NCI-H526 treated with DMSO at 0.1 percent for 48 hours (cell line): ENCODE results near the gene MOGAT1.
"Not testable (repeated sequence)": the region's sequence is repeated elsewhere in the genome, so short reads cannot be mapped to it uniquely, and the experiment has no call there.

Source experiments
- DNase-seq: peaks from one replicate; lab custom pipeline; 2025; lab: John Stamatoyannopoulos, UW

MOGAT1 gene

DNA sequence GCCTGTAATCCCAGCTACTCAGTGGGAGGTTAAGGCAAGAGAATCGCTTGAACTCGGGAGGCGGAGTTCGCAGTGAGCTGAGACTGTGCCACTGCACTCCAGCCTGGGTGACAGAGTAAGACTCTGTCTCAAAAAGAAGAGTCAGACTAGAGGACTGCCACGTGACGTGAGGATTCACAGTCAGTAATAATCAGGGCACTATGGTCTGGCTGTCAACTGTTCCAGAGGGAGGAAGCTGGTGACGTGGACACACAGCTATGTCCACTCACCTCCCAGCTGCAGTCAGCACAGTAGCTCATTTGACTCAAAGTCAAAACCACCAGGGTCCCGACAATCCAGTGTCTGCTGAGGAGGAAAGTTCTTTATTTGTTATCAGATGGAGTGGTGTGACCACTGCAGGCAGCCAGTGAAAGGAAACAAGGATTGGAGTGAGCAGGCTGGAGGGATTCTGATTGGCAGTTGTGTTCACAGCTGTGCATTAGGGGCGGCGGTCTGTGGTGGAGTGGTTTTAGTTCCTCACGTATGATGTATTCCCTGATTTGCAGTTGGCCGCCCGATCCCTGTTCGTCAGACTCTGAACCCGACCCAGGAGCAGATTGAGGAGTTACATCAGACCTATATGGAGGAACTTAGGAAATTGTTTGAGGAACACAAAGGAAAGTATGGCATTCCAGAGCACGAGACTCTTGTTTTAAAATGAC lies 37.9 kb downstream of the MOGAT1 start:
- DNase-seq: no peak

DNA sequence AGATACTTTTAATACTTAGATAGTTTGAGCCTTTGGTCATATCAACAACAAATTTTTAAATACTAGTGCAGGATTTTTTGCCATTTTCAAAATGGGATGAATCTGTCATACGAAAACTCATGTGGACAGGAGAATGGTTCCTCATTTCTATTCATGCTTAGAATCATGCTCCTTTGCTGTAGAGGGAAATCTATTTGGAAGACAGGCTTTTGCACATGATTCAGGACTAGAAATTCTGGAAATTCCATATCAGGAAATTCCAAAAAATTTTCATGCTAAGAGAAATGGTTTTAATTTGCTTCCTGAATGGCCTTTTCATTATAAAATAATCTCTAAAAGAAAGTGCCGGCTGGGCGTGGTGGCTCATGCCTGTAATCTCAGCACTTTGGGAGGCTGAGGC lies 39.3 kb downstream of the MOGAT1 start:
- DNase-seq: no peak

DNA sequence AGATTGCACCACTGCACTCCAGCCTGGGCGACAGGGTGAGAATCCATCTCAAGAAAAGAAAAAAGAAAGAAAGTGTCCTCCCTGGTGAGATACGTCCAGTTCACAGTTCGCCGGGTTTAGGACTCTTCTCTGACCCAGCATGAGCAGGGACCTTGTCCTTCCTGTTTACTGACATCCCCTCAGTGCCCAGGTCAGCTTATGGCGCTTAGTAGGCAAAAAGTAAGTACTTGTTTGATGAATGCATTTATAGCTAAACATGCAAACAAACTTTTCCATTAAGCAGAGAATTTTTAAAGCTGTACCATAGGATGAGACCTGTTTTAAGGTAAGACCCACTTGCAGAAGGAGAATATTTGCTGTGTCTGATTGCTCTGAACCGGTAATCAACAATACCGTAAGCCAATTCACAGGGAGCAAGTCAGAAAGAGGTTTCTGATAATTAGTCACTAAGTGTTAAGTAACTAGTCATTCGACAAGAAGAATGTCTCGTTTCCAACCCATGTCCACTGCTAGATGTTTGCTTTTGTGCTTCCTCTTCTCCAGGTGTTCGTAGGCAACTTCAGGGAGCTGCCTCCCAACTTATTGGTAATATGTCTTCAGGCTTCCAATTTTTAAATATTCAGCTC lies 40.0 kb downstream of the MOGAT1 start:
- no peak for DNase-seq

DNA sequence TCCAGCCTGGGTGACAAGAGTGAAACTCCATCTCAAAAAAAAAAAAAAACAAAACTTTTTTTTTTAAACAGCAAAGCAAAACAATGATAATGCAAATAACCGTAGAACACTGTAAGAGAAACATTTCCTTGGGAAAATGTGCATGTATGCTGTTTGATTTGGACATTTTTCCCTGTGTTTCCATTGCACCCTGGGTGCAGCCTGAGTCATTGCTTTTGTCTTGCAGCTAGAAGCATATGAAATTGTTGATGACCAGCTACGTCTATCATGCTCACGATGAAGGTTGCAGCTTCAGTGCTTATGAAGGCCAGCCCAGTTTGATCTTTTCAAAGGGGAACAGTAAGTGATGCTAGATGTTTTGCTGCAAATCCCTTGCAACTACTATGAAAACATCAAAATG lies 41.5 kb downstream of the MOGAT1 start:
- DNase-seq: no peak

DNA sequence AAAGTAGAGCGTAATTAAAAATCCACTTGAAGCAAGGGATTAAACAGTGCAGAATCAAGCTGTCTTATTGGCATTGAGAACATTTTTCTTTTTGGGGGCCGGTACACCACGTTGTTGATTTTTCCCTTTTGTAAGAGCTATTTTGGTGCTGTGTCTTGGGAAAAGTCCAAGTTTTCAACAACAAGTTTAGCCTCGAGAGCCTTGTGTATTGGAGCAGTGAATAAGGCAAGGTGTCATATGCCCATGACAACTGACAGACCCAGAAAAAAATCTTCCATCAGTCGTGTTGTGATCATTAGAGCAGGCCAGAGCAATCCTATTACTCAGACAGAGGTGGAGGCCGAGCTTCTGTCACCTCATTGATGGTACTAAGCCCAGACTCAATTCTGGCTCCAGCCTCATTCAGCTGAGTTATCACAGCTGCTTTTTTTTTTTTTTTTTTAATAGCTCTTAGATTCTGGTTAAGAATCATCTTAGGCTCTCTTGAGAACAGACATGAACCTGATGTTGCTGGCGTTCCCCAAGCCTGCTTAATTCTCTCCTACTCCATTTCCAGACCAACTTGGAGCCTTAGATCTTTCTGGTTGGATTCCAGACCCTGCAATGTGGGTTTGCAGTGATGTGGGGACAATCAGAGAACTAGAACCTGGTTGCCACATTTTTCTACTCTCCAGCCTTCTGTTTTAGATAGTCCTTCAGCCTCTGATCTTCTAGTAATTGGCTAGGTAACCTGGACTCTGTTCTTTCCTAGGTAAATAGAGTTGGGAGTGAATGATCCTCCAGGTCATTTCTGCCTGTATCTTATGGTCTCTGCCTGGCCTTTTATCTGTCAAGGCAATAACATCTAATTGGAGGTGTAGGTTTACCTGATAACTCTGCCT lies 43.1 kb downstream of the MOGAT1 start:
- no peak for DNase-seq

DNA sequence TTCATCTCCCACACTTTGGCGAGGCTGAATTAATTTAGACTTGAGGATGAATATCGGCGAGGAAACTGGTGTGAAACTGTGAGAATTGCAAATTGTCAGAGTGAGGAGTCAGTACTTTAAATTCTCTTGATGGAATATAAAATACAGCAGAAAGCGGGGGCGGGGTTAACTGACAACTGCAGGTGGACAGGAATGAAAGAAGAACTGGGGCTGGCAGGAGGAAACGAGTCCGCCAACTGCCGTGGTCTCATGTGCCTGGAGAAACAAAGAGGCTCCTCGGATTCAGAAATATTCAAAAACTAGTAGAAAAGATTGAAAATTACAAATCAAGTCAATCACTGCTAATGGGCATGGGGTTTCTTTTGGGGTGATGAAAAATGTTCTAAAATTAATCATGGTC lies 44.3 kb downstream of the MOGAT1 start:
- DNase-seq: no peak

DNA sequence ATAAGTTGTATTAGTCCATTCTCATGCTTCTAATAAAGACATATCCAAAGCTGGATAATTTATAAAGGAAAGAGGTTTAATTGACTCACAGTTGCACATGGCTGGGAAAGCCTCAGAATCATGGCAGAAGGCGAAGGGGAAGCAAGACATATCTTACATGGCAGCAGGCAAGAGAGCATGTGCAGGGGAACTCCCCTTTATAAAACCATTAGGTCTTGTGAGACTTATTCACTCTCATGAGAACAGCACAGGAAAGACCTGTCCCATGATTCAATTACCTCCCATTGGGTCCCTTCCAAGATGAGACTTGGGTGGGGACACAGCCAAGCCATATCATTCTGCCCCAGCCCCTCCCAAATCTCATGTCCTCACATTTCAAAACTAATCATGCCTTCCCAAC lies 48.3 kb downstream of the MOGAT1 start:
- DNase-seq: not testable (repeated sequence)

DNA sequence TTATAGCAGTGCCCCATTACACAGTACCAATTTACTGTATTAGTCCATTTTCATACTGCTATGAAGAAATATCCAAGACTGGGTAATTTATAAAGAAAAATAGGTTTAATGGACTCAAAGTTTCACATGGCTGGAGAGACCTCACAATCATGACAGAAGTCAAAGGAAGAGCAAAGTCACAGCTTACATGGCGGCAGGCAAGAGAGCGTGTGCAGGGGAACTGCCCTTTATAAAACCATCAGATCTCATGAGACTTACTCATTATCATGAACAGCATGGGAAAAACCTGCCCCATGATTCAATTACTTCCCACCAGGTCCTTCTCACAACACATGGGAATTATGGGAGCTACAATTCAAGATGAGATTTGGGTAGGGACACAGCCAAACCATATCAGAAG lies 50.1 kb downstream of the MOGAT1 start:
- not testable (repeated sequence) for DNase-seq

DNA sequence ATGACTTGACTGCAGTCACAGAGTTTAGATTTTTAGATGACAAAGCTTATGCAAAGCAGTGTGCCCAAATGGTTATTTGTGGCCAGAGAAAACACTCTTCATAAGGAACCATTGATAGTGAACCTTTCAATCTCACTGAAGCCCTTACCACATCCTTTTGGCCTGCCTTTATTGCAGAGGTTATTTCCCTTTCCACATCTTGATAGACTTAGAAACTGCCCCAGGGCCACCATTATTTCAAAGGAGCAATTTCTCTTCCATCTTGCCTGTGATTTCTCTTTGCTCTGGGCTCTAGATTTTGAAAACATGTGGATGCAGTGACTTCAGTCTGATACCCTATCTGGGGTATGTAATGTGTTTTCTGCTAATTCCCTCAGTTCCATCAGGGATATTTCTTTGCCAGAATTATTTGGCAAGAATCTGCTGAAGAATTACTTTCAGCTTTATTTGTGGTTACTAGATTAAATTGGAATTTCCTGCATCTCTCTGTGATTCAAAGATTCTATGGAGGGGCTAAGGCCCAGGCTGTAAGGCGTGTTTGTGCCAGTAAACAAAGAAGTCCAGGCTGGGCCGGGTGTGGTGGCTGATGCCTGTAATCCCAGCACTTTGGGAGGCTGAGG lies 51.0 kb downstream of the MOGAT1 start:
- no peak for DNase-seq

DNA sequence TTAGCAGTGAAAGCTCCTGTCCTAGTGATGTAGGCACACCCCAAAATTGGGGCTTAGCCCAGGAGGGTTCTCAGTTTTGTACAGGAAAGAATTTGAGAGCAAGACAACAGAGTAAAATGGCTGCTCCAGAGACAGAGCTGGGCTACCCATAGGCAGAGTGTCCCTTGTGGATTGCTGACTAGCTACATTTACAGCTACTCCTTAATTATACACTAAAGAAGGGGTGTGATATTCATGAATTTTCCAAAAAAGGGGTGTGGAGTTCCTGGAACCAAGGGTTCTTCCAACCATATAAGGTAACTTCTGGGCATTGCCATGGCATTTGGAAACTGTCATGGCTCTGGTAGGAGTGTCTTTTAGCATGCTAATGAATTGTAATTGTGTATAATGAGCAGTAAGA lies 52.8 kb downstream of the MOGAT1 start:
- DNase-seq: no peak

DNA sequence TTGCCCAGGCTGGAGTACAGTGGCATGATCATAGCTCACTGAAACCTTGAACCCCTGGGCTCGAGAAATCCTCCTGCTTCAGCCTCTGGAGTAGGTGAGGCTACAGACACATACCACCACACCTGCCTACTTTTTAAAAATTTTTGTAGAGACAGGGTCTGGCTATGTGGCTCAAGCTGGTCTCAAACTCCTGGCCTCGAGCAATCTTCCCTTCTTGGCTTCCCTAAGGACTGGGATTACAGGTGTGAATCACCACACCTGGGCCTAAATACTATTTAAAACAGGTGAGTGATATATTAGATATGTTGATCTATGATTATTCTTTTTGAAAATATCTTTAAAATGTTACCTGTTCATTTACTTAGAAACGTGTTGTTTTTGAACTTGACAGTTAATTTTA lies 57.2 kb downstream of the MOGAT1 start:
- DNase-seq: no peak

DNA sequence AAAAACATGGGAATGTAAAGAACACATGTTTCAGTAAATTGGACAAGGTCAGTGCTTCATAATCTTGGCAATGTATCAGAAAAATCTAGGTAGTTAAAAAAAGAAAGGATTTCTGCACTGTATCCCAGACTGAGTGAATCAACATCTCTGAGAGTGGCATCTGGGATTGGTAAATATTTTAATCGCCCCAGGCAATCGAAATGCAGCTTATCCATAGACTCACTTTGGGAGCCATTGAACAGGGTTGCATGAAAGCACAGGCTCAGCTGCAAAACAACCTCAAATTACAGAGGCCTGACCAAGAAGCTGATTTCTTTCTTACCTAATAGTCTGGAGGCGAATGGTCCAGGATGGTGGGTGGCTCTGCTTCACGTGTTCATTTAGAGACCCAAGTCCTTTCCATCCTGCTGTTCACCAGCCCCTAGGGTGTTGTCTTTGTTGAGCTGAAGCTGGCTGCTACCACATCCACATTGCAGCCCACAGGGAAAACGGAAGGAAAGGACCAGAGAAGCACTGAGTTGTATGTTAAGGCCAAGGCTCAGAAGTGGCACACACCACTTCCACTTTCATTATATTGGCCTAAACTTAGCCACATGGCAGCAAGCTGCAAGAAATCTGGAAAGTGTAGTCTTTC lies 59.0 kb downstream of the MOGAT1 start:
- DNase-seq: no peak

DNA sequence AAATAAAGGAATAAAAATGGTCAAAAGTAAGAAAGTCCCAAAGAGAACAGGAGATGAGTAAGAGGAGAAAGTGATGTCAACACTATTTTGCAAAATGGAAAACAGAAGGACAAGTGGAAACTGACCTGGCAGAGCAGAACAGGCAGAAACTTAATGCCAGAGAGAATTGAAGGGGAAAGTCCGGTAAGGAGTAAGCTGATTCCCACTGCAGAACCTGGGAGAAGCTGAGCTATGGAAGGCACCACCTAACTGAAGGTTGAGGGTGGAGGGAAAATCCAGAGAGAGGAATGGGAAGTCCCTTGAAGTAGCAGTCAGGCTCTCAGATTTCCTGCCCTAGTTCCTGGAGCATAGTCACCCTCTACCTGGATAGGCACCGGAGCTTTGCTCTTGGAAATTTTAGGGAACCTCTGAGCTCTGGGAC lies 59.8 kb downstream of the MOGAT1 start:
- no peak for DNase-seq

DNA sequence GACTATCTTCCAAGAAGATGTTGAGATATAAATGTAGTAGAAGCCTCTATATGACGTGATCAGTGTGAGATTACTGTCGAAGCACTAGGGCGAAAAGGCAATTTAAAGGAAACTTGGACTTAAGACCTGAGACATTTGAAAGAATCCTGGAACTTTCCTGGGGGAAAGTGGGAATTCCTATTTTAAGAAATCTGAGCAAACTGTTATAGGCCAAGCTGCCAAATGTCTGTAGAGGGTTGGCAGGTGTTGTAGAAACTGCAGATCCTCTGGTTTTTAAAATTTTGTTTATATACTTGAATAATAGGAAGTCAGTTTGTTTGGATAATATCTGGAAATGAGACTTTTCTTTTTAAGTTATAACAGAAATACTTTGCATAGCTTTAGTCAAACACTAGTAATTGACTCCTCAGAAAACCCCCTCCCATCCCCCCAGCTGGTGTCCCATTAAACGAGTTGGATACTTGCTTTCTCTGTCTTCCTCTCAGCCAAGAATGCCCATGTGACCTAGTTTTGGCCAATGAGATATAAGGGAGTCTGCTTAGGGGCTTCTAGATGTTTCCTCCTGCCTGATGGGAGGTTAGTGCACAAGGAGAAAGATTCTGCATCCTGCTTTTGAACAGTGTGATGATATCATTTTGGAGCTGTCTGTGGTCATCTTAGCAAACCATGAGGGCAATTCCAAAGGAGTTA lies 61.2 kb downstream of the MOGAT1 start:
- no peak for DNase-seq

DNA sequence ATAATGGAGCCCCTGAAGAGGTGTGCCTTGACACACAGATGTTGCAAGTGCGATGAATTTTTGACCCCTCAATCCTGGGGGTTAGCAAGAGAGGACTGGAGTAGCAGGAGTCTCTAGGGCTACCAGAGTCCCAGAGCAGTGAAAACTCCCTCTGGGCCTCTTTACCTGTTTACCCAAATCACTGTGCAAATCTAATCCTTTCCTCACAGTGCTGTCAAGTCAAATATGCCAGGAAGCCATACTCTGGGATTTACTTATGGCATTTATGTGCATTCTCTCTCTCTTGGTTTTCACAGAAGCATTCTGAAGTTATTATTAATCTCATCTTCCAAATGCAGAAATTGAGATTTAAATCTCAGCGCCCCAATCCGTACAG lies 62.0 kb downstream of the MOGAT1 start:
- DNase-seq: no peak

DNA sequence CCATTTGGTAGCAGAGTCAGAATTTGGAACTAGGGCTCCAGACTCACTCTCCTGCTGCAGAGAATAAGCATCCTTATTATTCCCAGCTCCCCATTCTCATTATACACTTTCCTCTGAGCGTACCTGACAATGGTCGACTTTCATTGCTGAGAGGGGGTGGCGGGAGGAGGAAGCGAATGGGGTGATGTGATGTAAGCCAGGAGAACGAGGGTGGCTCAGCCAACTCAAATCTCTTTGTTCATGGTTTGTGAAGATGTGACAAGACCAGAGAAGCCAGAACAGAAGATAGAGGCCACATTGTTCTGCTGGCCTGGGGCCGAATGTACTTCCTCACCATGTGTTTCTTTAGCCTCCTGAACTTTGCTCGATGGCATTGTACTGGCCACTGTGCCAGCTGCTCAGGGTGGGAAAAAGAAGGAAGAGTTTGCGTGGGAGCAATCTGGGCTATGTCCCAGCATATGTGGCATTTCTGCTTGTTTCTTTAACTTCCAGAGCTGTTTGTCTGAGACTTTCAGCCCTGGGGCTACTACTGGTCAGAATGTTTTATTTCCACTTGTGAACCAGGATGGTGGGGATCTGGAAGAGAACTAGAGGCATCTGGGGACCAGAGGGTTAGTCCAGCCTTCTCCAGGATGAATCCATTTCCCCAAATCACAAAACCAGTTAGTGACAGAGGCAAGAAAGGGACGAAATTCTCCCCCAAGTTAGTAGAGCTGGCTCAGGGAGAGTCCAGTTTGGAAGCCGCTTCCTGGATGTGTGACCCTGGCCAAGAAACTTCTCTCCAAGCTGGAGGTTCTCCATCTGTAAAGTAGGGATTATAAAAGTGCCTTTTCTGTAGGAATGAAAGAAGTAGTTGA lies 62.6 kb downstream of the MOGAT1 start:
- DNase-seq: no peak

DNA sequence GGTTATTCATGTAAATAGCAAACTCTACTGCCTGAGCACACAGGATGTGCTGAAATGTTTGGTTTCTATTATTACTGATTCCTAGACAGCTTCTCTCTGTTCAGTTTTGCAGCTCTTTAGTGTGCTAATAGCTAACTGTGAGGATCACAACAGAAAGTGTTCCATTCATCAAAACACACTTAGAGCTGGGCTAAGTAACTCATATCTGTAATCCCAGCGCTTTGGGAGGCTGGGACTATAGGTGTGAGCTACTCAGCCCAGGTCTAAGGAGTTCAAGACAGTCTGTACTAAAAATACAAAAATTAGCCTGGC lies 63.2 kb downstream of the MOGAT1 start:
- DNase-seq: no peak

DNA sequence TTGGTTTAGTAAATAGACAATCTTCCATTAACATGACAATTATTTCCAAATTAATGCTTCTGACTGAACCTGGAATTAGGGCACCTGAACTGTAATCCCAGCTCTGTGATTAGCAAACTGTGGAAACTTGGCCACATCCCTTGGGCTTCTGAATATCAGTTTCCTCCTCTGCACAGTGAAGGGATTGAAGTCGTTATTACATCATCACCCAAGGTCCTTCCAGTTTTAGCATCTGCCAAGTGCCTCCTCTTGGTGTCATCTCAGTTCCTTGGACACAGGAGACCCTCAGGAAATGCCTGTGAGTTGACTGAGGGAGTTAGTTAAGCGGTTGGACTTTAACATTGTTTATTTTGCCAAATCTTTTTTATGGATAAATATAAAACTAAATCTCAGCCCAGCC lies 64.8 kb downstream of the MOGAT1 start:
- DNase-seq: no peak

DNA sequence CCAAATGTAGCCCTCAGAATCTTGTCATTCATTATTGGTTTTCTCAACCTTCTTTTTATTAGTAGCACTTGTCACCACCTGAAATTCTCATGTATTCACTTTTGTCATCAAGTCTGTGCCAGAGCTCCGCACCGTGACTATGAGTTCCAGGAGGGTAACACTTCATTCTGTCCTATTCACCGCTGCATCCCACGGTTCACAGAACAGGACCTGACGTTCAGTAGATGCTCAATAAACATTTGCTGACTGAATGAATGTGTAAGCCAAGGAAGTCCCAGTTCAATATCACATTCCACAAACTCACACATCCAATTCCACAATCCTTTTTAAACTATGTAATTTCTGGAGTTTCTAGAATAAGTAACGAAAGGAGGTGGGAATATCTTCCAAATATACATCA lies 65.5 kb downstream of the MOGAT1 start:
- DNase-seq: no peak

DNA sequence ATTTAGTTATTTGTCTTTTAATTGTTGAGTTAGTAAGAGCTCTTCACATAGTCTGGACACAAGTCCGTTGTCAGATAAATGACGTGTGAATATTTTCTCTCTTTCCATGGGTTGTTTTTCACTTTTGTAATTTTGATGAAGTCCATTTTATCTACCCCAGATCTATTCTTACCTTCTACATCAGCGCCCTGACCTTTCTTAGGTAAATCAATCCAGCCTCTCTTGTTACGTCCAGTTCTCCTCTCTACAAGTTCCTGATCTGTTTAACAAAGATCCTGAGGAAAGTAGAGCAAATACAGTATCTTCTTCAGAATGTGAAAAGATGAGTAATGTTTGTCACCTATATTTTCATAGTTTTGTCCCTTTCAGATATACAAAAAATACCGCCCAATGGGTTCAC lies 66.9 kb downstream of the MOGAT1 start:
- no peak for DNase-seq

DNA sequence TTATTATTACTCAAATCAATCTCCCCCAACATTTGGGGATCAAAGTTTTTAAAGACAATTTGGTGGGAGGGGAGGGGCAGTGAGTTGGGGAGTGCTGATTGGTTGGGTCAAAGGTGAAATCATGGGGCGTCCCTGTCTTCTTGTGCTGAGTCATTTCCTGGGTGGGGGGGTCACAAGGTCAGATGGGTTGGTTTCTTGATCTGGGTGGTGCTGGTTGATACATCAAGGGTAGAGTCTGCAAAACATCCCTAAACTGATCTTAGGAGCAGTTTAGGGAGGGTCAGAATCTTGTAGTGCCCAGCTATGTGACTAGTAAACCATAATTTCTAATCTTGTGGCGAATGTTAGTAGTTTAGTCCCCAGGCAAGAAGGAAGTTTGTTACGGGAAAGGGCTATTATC lies 67.4 kb downstream of the MOGAT1 start:
- no peak for DNase-seq
